Caki2 (cell line): Measurements from ENCODE around the gene PSMC4. TPM values are rescaled to one million over a fixed set of nuclear protein-coding genes. Genes with fewer than 3 reads are reported as not detected.

Source experiments
- DNase-seq: peaks from one replicate; pipeline ENCODE4 v3.0.0-alpha.2; 2015; ENCODE audit warnings: low read depth
- in situ Hi-C: cut with HindIII; loops from 2 replicates; pipeline ENCODE4 v1.10.0; 2016; ENCODE audit warnings: low sequenced_read_pairs, low pct_unique_long_range_greater_than_20kb, mixed read lengths
- total RNA-seq: library from RNA; depleted of rRNA; stranded (reverse); fragments of >200 nt; shearing (Covaris generic); gene quantifications from 2 replicates; pipeline ENCODE4 v1.2.3, GENCODE V29; 2014; ENCODE audit warnings: low replicate concordance

PSMC4 gene
- total RNA-seq, 1 experiment from 2014 or later, result 244 TPM

DNA sequence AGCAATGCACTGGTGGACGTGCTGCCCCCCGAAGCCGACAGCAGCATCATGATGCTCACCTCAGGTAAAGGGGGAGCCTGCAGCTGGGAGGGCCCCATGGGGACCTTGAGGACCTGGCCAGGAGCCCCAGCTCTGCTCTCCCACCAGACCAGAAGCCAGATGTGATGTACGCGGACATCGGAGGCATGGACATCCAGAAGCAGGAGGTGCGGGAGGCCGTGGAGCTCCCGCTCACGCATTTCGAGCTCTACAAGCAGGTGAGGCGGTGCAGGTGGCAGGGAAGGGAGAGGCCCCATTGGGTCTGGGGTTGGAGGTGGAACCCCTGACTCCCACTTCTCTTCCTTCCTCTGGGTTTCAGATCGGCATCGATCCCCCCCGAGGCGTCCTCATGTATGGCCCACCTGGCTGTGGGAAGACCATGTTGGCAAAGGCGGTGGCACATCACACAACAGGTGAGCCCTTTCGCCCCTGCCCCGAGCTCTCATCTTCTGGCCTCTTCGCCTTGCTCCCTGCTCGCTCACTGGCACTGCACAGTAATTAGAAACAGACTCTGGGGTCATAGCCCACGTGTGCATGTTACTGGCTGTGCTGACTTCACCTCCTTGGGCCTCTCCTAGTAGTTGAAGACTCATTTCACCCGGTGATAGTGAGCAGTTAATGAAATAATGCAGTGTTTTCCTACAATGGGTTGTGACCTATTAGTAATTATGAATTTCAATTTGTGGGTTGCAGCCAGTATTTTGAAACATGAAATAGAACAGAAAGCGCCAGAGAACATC lies 3.6 kb downstream of the PSMC4 start:
- in situ Hi-C loops, result no loop called here
- no peak for DNase-seq

DNA sequence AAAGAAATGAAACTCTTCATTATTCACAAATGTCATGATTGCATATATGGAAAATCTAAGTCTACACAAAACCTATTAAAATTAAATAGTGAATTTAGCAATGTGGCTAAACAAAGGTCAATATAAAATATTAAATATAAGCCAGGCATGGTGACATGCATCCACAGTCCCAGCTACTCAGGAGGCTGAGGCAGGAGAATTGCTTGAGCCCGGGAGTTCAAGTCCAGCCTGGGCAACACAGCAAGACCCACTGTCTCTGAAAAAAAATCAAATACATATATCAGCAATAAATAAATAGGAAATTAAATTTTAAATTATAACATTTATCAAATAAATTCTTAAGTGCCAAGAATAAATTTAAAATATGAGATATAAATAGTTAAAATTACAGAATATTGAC lies 11.9 kb downstream of the PSMC4 start:
- in situ Hi-C loops, result no loop called here
- DNase-seq, result no peak

DNA sequence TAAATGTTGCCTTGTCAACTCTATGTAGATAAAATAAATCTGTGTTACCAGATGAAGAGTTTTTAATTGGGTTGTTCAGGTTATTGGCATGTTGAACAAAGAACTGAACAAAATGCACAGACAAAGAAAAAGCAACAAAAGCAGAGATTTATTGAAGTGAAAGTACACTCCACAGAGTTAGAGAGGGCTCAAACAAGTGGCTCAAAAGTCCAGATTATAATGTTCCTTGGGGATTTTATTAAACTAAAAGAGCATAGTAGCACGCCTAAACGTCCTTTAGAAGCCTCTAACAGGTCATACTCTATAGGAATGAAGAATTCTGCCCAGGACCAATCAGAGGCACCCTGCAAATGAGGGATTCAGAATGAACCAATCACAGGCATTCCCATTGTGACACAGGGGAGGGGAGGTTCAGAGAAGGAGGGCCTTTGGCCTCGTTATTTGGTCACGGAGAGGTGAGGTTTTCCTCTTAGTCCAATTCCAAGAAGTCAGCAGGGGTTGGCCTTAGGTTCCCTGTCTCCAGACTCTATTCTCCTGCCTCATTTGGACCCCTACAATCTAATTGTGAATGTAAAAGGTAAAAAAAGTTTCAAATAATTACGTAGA lies 12.8 kb downstream of the PSMC4 start:
- DNase-seq, result no peak
- in situ Hi-C loops, result no loop called here

DNA sequence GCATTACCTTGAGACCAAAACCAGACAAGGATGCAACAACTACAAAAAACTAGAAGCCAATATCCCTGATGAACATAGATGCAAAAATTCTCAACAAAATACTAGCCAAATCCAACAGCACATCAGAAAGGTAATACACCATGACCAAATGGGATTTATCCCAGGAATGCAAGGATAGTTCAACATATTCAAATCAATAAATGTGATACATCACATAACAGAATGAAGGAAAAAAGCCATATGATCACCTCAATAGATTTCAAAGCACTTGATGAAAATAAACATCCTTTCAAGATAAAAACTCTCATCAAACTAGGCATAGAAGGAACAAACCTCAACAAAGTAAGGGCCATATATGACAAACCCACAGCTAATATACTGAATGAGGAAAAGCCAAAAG lies 15.7 kb downstream of the PSMC4 start:
- in situ Hi-C loops, result no loop called here
- no peak for DNase-seq

DNA sequence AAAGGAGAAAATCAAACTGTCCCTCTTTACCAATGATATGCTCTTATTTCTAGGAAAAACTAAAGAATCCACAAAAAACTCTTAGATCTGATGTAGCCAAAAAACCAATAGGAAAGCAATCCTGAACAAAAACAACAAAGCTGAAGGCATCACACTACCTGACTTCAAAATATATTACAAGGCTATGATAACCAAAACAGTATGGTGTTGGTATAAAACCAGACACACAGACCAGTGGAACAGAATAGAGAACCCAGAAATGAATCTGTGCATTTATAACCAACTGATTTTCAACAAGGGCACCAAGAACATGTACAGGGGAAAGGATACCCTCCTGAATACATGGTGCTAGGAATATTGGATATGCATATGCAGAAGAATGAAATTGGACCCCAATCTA lies 16.2 kb downstream of the PSMC4 start:
- in situ Hi-C loops, result no loop called here
- DNase-seq, result no peak

DNA sequence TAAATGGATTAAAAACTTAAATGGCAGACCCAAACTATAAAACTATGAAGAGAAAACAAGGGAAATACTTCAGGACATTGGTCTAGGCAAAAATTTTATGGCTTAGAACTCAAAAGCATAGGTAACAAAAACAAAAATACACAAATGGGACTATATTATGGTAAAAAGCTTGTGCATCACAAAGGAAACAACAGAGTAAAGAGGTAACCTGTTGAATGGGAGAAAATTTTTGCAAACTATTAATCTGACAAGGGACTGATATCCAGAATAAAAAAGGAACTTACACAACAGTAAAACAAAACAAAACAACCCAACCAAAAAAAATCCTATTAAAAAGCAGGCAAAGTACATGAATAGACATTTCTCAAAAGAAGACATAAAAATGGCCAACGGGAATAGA lies 16.6 kb downstream of the PSMC4 start:
- in situ Hi-C loops, result no loop called here
- DNase-seq, result no peak

DNA sequence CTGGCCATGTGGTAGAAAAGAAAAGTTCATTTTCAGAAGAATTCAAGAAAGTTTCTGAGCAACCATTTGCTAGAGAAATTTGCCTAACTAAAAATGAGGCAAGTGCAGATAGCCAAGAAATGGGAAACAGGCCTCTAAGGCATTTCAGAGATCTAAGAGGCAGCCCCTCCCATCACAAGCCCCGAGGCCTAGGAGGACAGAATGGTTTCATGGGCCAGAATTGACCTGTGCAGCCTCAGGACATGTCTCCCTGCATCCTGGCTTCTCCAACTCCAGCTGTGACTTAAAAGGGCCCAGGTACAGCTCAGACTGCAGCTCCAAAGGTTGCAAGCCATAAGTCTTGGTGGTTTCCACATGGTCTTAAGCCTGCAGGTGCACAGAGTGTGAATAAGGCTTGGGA lies 22.6 kb downstream of the PSMC4 start:
- no peak for DNase-seq
- in situ Hi-C loops, result no loop called here

DNA sequence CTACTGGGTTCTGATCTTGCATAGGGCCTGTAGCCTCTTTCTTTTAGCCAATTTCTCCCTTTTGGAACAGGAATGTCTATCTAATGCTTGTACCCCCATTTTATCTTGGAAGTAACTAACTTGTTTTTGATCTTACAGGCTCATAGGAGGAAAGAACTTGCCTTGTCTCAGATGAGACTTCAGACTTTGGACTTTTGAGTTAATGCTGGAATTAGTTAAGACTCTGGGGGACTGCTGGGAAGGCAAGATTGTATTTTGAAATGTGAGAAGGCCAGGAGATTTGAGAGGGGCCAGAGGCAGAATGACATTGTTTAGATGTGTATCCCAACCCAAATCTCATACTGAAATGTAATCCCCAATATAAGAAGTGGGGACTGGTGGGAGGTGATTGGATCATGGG lies 23.4 kb downstream of the PSMC4 start:
- in situ Hi-C loops, result no loop called here
- DNase-seq, result no peak

DNA sequence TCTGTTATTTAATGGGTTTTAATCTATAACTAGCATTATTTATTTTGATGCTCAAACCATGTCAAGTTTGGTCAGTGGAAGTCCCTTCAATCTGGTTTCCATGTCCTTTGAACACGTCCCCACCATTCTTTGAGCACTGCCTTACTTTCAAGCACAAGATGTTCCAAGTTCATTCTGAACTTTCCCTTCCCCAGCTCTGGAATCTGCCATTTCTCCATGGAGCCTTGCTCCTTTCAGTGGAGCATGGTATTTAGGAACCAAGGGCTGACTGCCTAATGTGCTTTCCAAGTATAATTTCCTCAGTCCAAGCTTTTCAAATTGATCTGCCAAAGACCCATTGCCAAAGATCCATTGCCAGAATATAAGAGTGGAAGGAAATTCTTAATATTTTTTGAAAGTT lies 24.8 kb downstream of the PSMC4 start:
- in situ Hi-C loops, result no loop called here
- no peak for DNase-seq

DNA sequence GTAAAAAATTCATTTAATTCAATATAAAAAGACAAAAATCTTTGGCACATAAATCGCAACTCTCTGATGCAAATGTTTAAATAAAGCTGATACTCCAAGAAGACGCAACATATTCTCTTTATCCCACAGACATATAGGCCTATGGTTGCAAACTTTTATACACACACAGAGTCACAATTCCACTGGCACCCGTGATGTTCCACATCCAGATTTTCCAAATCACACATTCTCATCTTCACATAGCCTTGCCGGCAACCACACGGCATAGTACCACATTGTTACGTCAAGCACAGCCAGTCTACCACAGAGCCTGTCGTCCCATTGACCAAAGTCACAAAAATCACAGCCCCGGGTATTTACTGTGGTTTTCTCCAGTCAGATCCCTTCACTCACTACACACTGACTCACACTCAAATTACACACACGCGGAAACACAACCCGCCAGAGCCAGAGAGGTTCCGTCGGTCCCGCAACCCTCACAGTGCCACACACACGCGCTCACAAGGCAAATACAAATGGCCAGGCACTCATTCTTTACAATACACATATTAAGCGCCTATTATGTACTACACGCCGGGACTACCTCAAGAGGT lies 25.3 kb downstream of the PSMC4 start:
- in situ Hi-C loops, result no loop called here
- no peak for DNase-seq

DNA sequence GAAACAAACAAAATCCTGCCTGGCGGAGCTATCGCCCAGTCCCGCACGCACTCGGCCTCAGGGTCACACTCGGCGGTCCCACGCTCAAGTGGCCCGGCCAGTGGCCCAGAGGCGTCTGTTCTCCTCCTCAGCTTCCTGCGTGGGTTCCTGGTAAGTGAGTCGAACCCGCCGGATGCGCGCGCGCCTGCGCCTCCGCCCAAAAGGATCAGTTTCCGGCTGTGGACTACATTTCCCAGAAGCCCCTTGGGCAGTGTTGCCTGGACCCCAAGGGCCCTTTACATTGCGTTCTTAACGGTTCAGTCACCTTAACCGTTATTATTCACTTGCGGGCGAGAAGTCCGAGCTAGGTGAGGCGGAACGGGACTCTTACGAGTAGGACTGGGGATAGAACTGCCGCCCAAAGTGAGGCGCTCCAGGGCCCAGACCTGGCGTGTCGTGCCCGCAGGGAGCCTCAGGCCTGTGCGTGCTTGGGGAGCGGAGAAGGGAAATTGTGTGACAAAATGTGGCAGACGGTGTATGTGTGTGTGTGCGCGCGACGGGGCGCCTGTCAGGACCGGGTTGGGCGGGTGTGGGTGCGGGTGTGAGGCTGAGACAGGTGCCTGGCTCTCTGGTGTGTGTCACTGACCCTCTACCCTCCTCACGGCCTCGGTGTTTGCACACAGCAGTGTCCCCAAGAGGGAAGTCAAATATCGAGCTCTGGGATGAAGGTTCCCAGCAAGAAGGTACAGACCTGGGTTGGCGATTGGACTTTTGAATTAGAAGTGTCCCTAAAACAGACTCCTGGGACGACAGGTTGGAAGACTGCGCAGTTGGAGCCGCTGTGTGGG lies 26.1 kb downstream of the PSMC4 start, which contains the start of gene ZNF546:
Gene ZNF546 (plus strand): TSS at position 250 of the 827 bp plus-strand sequence. CDS start 1,267 bp downstream, outside the sequence.
- in situ Hi-C loops, result no loop called here
- peak; percentile 92 for DNase-seq

DNA sequence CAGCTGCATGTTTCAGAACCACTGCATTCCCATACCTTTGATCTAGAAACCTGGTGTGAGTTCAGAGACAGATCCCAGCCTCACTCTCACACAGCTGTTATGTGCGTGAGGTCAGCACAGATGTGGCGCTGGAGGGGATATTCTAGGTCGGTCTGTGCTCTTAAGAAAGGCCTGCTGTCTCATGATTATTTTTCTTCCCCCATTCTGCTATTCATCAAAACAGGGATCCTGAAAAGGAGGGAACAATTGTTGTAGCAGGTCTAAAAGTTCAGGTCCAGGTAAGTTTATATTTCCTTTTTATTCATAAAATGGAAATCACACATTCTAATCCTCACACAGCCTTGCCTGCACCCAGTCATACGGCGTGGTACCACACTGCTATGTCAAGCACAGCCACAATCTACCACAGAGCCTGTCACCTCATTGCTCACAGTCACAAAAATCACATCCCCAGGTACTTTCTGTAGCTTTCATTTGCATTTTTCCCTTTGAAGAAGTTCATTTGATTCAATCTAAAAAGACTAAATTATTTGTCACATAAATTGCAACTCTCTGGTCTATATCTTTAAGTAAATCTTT lies 26.8 kb downstream of the PSMC4 start:
- DNase-seq, result no peak
- in situ Hi-C loops, result no loop called here

DNA sequence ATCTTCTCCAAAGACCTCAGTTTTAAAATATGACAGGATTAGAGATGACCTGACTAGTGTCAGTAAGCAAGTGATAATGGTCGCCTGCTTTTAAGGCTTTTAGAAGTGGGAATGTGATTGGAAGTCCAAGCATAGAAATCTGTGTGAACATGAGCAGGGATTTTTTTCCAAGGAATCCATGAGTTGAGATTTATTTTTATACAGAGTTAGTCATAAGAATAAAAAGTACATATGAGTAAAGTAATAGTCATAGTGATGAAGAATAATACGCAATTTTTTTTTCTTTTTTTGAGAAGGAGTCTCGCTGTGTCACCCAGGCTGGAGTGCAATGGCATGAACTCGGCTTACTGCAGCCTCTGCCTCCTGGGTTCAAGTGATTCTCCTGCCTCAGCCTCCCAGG lies 27.5 kb downstream of the PSMC4 start:
- no peak for DNase-seq
- in situ Hi-C loops, result no loop called here

DNA sequence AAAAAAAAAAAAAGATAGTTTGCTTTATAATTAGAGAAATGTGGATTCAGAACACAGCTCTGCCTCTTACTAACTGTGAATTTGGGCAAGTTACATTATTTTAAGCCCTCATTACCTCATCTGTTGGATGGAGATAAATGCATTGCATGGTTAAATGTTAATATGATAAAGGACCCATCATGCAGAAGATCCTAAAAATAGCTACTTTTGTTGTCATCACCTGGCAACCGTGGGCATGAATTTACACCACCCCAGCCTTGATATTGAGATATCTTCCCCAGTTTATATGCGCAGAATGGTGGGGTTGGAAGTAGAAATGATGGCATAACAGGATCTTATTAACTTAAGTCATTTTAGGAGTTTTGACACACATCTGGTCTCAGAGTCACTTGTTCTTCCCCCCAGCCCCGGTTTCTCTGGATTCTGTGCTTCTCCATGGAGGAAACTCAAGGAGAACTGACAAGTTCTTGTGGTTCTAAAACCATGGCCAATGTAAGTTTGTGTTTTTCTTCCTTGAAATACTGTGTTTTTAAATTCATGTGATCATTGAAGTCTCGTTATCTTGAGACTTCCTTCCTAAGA lies 34.8 kb downstream of the PSMC4 start:
- in situ Hi-C loops, result no loop called here
- no peak for DNase-seq

DNA sequence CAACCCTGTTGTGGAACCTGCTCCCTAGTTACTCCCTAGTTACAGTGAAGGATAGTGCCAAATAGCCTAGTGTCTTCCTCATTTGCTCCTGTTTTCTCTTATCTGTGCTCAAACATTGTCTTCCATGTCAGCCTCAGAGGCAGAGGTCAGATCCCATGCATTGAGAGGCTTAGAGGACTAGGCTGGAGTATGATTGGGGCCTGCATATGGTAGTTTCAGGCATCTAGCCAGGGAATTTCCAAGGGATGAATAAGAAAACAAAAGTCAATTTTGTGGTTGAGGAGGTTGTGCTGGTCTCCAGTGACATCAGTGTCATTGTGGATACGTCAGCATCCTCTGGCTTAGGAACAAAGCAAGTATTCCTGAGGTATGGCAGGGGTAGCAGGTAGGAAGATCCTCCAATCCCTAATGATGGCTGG lies 35.3 kb downstream of the PSMC4 start:
- peak; percentile 90 for DNase-seq
- in situ Hi-C loops, result no loop called here

DNA sequence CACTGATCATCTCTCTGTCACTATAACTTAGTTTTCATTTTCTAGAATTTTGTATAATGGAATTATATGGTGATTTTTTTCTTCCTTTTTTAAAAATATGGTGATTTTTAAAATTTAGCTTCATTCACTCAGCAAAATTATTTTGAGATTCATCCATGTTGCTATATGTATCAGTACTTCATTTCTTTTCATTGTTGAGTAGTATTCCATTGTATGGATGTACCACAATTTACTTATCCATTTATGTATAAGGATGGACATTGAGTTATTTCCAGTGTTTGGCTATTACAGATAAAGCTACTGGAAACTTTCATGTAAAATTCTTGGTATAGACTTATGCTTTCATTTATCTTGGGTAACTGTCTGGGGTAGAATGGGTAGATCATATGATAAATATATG lies 38.7 kb downstream of the PSMC4 start:
- DNase-seq, result no peak

DNA sequence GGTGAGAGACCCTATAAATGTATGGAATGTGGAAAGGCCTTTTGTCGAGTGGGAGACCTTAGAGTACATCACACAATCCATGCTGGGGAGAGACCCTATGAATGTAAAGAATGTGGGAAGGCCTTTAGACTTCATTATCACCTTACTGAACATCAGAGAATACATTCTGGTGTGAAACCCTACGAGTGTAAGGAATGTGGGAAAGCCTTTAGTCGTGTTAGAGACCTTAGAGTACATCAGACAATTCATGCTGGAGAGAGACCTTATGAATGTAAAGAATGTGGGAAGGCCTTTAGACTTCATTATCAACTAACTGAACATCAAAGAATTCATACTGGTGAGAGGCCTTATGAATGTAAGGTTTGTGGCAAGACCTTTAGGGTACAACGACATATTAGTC lies 43.0 kb downstream of the PSMC4 start:
- no peak for DNase-seq

More for the DNA sequence above, 38.7 kb downstream of the PSMC4 start:
- in situ Hi-C loops, result no loop called here

DNA sequence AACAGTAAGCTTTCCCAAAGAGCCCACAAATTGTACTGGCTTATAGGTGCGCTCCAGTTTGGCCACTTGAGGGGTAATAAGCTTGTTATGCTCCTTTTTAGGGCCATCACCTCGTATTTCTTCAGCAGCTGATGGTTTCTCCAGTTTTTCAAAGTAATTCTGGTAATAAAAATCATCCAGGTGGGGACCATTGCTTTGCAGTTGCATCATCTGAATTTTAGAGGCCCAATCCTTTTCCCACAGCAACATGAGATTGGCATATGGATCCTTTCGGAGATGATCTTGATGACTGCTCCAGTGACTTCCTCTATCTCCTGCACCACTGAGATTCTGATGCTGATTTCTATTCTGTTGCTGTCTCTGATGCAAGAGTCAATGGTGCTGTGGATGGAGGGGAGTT lies 53.0 kb downstream of the PSMC4 start:
- in situ Hi-C loops, result no loop called here

More for the DNA sequence above, 43.0 kb downstream of the PSMC4 start:
- in situ Hi-C loops, result no loop called here

More for the DNA sequence above, 53.0 kb downstream of the PSMC4 start:
- DNase-seq, result no peak
